K562 (cell line): ENCODE data around the gene GSTM2. TPM values are rescaled to one million over a fixed set of nuclear protein-coding genes. Genes with fewer than 3 reads are reported as not detected.
"Not testable (repeated sequence)": the region's sequence is repeated elsewhere in the genome, so short reads cannot be mapped to it uniquely, and the experiment has no call there.

ENCODE experiments used
- ATAC-seq: fragments of 200-7000 bp; cut with Tn5 transposase; 3 replicates; pipeline ENCODE4 v1.9.1; 2020; ENCODE audit warnings: moderate library complexity
- BruUV-seq: library from RNA; stranded (reverse); fragments of 400-500 nt; replicated peaks from 2 replicates; lab custom pipeline; 2021; lab: Mats Ljungman, UMichigan
- CTCF ChIA-PET: fragments of 300-600 bp; formaldehyde crosslinking; extraction: SDS; loops from one replicate; lab custom pipeline; 2021; ENCODE audit warnings: low intra/inter-chr PET ratio; lab: Yijun Ruan, JAX
- POLR2A ChIA-PET: fragments of 300-600, 350-650 bp; sonication (Branson Sonifier 250); formaldehyde crosslinking; extraction: SDS; loops from one replicate; lab custom pipeline; 2021; ENCODE audit warnings: antibody characterized with exemption, inconsistent platforms; lab: Yijun Ruan, JAX
- DNase-seq, 4 experiments: peaks; one replicate each; pipeline versions ENCODE4 v3.0.0 to v3.0.0-alpha.2; 2011 to 2018; ENCODE audit warnings: low spot score in 3 of 4, mixed read lengths in 3 of 4; ENCODE audit errors: extremely low read depth in 1 of 4
- FAIRE-seq: peaks from 2 replicates; lab custom pipeline; 2011; peaks lifted over from hg19 to GRCh38; lab: Jason Lieb, UNC
- H2AFZ ChIP-seq: 2 replicates; pipeline ENCODE4 v1.6.0; 2011; ENCODE audit warnings: low read depth, low read length, control low read depth, inconsistent platforms
- H3K27ac ChIP-seq: fragments of 200-600 bp; 3 replicates; pipeline ENCODE4 v1.8.0; 2011; ENCODE audit warnings: low read depth, mild to moderate bottlenecking, control low read depth, inconsistent platforms, low read length, moderate library complexity, mixed read lengths; ENCODE audit errors: extremely low read depth
- H3K27me3 ChIP-seq, 2 experiments: fragments of 300-600 bp in 1 of 2; 2 replicates in 1 of 2; 3 replicates in 1 of 2; pipeline versions ENCODE4 v1.6.0 to v1.8.0; 2011; ENCODE audit warnings: inconsistent platforms in 2 of 2, low read length in 2 of 2, mild to moderate bottlenecking in 1 of 2, mixed read lengths in 1 of 2, moderate library complexity in 1 of 2; ENCODE audit not compliant: control insufficient read depth in 2 of 2, insufficient read depth in 2 of 2
- H3K36me3 ChIP-seq: fragments of 300-600 bp; 3 replicates; pipeline ENCODE4 v1.8.0; 2011; ENCODE audit warnings: mild to moderate bottlenecking, low read length, inconsistent platforms; ENCODE audit not compliant: control insufficient read depth, insufficient read depth
- H3K4me1 ChIP-seq, 2 experiments: fragments of 200-600 bp in 1 of 2; replicated peaks in 1 of 2; 2 replicates in 1 of 2; 3 replicates in 1 of 2; pipeline versions ENCODE4 v1.5.1 to v1.8.0; 2011; ENCODE audit warnings: inconsistent platforms in 2 of 2, low read length in 2 of 2, mild to moderate bottlenecking in 1 of 2, mixed read lengths in 1 of 2, moderate library complexity in 1 of 2; ENCODE audit not compliant: control insufficient read depth in 2 of 2, insufficient read depth in 2 of 2
- H3K4me2 ChIP-seq: 2 replicates; pipeline ENCODE4 v1.6.1; 2011; ENCODE audit warnings: low read length, control low read depth, inconsistent platforms, mixed read lengths; ENCODE audit not compliant: insufficient read depth
- H3K4me3 ChIP-seq: fragments of 200-600 bp; sonication (generic), shearing (Covaris generic); 2 replicates; pipeline ENCODE4 v1.5.1; 2016; ENCODE audit warnings: control low read depth, inconsistent platforms
- H3K79me2 ChIP-seq: fragments of 200-600 bp; 3 replicates; pipeline ENCODE4 v1.8.0; 2011; ENCODE audit warnings: low read length, inconsistent platforms; ENCODE audit not compliant: control insufficient read depth, insufficient read depth
- H3K9ac ChIP-seq, 2 experiments: 2 replicates each; pipeline versions ENCODE4 v1.6.0 to v1.6.1; 2011; ENCODE audit warnings: low read depth in 2 of 2, low read length in 2 of 2, control low read depth in 1 of 2, inconsistent platforms in 1 of 2, mild to moderate bottlenecking in 1 of 2, mixed read lengths in 1 of 2; ENCODE audit not compliant: insufficient read depth in 1 of 2
- H3K9me1 ChIP-seq: one replicate; pipeline ENCODE4 v1.6.0; 2011; ENCODE audit warnings: inconsistent platforms, mild to moderate bottlenecking, low read length, moderate library complexity; ENCODE audit not compliant: control insufficient read depth, insufficient read depth
- H3K9me3 ChIP-seq: replicated peaks from 2 replicates; pipeline ENCODE4 v1.5.1; 2011; ENCODE audit warnings: low read depth, low read length, inconsistent platforms; ENCODE audit not compliant: control insufficient read depth, insufficient read depth
- H4K20me1 ChIP-seq: replicated peaks from 2 replicates; pipeline ENCODE4 v1.6.1; 2011; ENCODE audit warnings: low read length, inconsistent platforms, mixed read lengths; ENCODE audit not compliant: control insufficient read depth, insufficient read depth
- HMGXB4 ChIP-seq: sonication (generic); formaldehyde crosslinking; IDR thresholded peaks from 2 replicates; pipeline ENCODE4 v1.8.1; 2023; ENCODE audit warnings: mild to moderate bottlenecking, missing genetic modification reagents
- WGBS: fragments of 100-300 bp; shearing (Covaris generic); methylation state at CpG from one replicate; pipeline ENCODE4 v1.1.6; 2016; ENCODE audit warnings: low coverage, mixed read lengths; ENCODE audit not compliant: insufficient coverage; ENCODE audit errors: missing lambda C conversion rate; 5-methylcytosine and 5-hydroxymethylcytosine counted together
- in situ Hi-C: fragments of 300-500 bp; cut with MboI; formaldehyde crosslinking; loops from 4 replicates; pipeline ENCODE4 v1.15.0; 2018; ENCODE audit warnings: inconsistent platforms, mixed read lengths
- intact Hi-C: fragments of 100-400 bp; cut with micrococcal nuclease; formaldehyde crosslinking; loops from 2 replicates; pipeline ENCODE4 v1.14.2; 2022
- polyA plus RNA-seq, 8 experiments: library from polyadenylated mRNA; depleted of rRNA in 4 of 8; stranded (reverse) in 5 of 8; unstranded in 3 of 8; fragments of >200 nt; fragmentation: Nextera tagmentation in 2 of 8; fragmentation: Illumina TruSeq in 1 of 8; extraction: Ambion mirVana in 2 of 8; extraction: Trizol in 1 of 8; gene quantifications; 2 replicates each; pipeline versions ENCODE4 v1.2.1 to v1.2.3, GENCODE V29; 2011 to 2014; ENCODE audit warnings: inconsistent platforms in 1 of 8, missing spikeins in 1 of 8
- total RNA-seq, 7 experiments: library from RNA; depleted of rRNA in 6 of 7; stranded (reverse); fragments of >200 nt in 6 of 7; fragmentation: Illumina TruSeq in 2 of 7; extraction: Trizol in 2 of 7; gene quantifications; 2 replicates each; pipeline versions ENCODE4 v1.2.1 to v1.2.3, GENCODE V29; 2011 to 2021; ENCODE audit warnings: low replicate concordance in 1 of 7

The GSTM2 gene
- total and polyA plus RNA-seq, 9 of the 15 experiments (the other 6 are each of a cell fraction or from before 2014, with no cell fraction given) = 1.6 to 15.1 (median 6.8) TPM

- no peak for TF ChIP-seq HMGXB4
These were observed 23.9 kb downstream of the GSTM2 start (continued) for GRCh38 chr1:109691759-109692158.

- H3K9me1 ChIP-seq, in situ Hi-C loops, H3K4me1 ChIP-seq, ATAC-seq, H2AFZ ChIP-seq, H3K27me3 ChIP-seq, FAIRE-seq, POLR2A ChIA-PET, intact Hi-C loops, BruUV-seq, H3K9me3 ChIP-seq, H4K20me1 ChIP-seq, H3K4me3 ChIP-seq, H3K79me2 ChIP-seq, H3K27ac ChIP-seq, H3K36me3 ChIP-seq, CTCF ChIA-PET, H3K4me2 ChIP-seq, DNase-seq, H3K9ac ChIP-seq: not testable (repeated sequence)
- no CpG with 5 or more reads among the region's 5 CpGs for WGBS
These were observed 26.5 kb downstream of the GSTM2 start for GRCh38 chr1:109694400-109694799.

GRCh38 chr1:109695138-109695537, 27.3 kb downstream of the GSTM2 start:
- BruUV-seq, in situ Hi-C loops, H3K9me1 ChIP-seq, DNase-seq, FAIRE-seq, H4K20me1 ChIP-seq, H3K79me2 ChIP-seq, CTCF ChIA-PET, intact Hi-C loops, H3K4me3 ChIP-seq, H3K36me3 ChIP-seq, ATAC-seq, H3K27ac ChIP-seq, H3K9me3 ChIP-seq, H3K4me2 ChIP-seq, H3K9ac ChIP-seq, H2AFZ ChIP-seq, H3K4me1 ChIP-seq, POLR2A ChIA-PET, H3K27me3 ChIP-seq: not testable (repeated sequence)
- no CpG with 5 or more reads among the region's 3 CpGs for WGBS
